Activated CD8-positive, alpha-beta memory T cell treated with anti-CD3 and anti-CD28 coated beads, Interleukin-2, amount 50 U/mL, for 24 hours (primary cell): Measurements from ENCODE around the gene NME9.

Experiments
- DNase-seq: peaks from one replicate; pipeline ENCODE4 v3.0.0-alpha.2; 2020; ENCODE audit errors: extremely low read depth

The NME9 gene

DNA sequence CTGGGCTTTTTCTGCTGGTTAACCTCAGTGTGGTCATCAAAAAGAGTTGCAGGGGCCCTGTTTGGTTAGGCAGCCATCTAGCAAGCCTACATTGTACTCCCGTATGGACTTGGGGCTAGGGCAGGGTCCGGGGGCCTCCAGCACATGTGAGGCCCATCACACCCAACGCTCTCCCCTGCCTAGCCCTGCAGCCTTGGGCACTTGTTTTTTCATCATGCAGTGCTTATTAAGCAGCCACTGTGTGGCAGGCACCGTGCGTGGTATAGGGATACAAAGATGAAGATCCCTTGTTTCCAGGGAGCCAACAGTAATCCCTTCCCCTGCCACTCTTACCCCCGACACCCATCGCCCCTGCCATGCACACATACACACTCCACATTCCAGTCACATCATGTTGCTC, 32.9 kb upstream of the NME9 start:
- DNase-seq, result no peak

DNA sequence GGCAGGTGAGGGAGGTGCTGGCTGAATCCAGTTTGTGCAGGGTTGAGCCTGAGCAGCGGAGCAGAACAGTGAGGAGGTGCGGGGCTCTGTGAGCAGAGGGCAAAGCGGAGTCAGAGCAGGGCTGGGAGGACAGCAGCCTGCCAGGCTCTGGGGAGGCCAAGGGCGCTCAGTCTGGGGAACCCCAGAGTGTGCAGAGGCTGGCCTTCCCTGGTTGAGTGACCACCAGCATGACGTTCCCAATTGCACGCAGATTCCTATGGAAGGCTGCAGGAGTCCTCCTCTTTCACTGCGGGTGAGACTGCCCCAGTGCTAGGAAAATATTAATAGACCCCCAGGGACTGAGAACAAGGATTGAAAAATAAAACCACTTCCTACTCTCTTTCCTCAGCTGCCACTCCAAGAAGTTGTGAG, 31.9 kb upstream of the NME9 start:
- no peak for DNase-seq

DNA sequence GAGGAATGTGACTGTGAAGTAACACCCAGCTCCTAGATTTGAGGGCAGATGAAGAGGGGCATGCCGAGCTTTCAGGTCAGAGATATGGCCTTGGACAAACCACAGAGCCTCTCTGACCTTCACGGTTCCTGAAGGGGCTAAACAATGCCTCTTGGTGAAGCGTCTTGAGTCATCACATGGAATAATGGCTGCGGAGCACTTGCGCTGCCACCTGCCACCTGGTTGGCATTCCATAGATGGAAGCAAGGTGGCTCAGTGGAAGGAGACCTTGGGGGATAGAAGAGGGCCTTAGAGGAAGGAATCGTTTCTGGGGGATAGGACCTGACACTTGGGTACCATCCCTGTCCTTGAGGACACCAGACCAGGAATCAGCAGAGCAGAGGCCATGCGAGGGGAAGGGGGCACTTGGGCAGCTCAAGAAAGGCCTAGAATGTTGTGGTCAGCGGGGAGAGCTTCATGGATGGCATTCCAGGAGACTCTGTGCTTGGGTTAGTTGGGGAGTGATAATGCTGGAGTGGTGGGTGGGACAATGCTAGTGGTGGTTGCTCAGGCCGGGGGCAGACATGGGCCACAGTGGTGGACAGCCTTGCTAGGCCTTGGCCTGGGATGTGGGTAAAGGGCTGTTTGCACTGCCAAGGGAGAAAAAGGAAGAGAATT, 31.3 kb upstream of the NME9 start:
- no peak for DNase-seq

DNA sequence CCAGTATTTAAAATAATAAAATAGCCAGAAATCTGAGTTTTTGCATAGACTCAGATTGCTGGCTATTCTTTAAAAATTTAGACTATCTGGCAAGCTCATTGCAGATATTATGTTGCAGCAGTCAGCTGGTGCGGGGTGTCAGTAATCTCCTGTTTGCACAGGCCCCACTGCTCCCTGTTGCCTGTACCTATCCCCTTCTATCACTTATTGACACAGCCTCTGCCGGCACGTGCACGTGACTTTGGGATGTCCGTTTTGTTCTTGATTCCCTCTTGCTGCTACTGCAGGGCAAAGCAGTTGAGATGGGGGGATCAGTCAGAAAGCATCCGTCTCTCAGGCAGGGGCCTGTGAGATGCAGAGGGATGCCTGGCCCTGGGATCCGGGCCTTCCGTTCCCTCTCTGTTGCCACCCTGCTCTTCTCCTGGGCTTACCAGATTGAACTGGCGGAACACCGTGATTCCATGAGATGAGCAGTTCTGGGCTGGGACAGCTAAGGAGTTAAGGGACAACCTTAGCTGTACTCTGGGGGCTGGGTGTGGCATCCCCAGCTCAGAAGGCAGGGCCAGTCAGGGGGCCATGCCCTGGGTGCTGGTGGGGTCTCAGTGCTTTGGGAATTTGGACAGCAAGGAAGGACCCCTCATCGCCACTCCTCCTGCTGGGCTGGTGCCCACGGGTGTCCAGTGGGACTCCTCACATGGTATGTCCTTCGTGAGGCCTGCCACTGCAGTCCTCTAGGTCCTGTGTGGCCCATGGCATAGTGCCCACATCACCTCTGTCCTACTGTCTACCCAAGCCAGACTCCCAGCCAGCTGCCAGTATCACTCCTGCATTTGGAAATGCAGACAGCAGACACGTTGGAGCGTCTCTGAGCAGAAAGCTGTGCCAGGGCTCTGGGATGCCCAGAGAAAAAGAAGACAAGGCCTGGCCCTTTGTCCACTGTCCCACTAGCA, 30.5 kb upstream of the NME9 start:
- DNase-seq, result no peak

DNA sequence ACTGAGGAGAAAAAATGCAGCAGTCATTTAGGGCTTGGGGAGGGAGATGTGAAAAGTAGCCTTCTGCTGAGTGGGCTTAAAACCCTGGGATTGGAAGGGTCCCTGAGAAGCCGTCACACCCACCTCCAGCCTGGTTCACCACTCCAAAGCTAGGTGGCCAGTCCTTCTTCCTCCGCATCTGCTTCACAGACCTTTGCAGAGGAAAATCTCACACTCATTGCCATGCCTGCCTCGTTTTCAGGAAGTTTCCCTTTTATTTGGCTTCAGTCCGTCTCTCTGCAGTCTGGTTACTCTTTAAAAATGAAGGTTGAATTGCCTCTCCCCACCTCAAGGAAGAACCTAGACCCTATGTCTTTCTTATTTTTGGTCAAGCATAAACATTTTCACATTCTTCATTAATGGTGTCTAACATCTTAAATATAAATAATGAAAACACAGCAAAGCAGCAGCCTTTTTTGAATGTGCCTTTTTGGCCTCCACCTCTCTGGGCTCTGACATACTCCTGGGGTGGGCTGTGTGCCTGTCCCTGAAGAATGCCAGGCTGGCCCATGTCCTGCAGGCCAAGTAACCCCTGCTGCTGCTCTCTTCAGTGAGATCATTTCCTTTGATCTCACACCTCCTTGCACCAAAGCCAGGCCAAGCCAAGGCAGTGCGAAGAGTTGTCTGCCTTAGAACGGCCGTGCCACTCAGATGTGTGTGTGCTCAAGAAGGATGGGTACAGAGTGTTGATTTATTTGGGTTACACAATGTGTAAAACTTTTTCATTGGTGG, 29.7 kb upstream of the NME9 start:
- DNase-seq, result no peak

DNA sequence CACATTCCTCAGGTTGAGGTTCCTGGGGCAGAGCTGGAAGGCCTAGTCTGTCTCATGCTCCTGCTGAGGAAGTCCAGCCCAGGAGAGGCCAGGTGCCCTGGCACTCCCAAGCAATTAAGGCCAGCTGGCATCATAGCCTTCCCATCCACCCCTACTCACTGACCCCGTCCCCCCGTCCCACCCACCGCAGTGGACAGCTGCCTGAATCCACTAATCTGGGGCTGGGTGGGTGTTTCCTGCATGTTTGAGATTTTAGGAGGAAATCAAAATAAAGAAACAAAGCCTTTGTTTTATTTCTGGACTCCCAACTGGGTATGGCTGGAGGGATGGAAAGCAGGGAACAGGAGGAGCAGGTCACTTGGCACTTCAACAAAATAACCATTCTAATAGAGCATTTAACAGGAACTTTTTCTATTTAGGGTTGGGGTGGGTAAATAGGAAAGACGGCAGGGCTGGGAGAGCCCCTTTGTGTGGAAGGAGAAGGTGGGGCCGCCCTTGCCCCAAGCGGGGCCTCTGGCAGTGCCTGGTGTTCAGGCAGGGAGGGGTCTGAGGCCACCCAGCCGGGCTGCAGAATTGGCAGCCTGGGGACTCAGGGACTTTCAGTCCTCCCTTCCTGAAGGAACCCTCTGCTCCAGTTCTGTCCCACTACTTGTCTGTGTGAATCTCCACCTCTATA, 27.2 kb upstream of the NME9 start:
- DNase-seq, result no peak

DNA sequence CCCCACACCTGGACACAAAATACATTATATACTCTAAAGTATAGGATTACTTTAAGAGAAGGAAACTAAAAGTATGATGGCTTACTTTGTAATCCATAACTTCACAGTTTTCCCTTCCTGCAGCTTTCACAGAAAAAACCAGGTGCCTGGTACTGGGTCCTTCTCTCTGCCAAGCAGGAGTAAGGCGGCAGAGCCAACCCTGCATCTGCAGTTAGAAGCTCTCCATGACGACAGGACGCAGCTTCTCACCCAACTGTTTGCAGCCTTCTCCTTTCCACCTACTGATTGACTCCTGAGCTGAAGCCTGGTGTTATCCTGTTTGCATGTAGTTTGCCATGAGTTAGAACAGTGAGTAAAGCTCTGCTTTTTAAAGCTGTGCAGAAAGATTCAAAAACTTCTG, 25.4 kb upstream of the NME9 start:
- no peak for DNase-seq

DNA sequence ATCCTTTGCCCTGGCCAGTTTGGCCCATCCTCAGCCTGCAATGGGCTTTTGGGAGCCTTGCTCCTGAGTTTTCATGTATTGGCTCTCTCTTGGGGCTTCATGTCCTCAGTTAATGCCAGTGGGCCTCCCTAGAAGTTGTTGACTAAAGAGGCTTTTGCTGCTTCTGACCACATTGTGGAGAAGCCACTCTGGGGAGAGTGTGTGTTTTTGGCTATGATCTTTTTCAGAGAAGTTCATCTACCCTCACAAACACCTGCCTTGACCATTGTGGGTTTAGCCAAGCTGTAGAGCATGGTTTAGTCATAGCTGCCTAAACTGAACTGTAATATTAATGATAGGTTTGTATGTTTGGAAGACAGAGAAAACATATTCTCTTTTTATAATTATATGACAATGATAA, 24.7 kb upstream of the NME9 start:
- DNase-seq, result no peak

DNA sequence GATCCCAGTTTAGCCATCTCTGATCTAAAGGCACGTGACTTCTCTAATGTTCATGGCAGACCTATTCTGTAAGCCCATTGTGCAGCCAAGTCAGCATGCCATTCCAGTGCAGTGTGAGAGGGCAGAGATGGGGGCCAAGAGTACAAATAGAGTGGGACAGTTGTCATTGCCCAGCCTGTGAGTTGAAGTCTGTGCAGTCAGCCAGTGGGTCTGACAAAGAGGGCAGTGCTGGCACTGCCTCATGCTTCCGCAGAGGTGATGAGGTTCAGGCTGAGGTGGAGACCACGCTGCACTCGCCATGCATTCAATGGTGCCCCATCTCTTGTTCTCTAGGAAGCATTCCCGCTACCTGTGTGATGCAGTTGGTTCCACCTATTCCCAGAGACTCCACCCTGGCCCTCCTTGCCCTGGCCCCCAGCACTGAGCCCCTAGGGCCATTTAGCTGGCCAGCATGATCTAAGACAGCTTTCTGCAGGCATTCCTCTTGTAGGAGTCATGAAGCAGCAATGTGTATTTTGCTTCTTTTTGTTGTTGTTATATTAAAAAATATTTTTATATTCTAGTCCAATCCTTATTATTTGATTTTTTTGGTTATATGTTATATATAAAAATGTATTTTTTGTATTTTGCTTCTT, 22.4 kb upstream of the NME9 start:
- DNase-seq, result no peak

DNA sequence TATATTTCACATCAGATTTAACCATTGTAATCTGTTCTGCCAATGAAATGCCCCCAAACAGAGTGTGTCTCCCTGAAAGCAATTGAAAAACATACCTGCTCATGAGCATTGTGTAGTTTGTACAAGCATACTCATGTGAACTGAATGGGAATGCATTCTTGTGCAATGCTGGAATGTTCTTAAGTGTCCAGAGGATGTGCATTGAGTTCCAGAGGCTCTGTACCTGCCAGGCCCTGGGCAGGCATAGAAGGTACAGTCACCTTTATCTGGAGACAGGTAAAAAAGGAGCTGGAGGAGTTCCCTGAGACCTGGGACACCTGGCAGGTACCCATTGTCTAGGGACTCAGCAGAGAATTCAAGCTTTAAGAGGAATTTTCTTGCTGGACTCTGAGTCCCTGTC, 21.5 kb upstream of the NME9 start:
- no peak for DNase-seq

DNA sequence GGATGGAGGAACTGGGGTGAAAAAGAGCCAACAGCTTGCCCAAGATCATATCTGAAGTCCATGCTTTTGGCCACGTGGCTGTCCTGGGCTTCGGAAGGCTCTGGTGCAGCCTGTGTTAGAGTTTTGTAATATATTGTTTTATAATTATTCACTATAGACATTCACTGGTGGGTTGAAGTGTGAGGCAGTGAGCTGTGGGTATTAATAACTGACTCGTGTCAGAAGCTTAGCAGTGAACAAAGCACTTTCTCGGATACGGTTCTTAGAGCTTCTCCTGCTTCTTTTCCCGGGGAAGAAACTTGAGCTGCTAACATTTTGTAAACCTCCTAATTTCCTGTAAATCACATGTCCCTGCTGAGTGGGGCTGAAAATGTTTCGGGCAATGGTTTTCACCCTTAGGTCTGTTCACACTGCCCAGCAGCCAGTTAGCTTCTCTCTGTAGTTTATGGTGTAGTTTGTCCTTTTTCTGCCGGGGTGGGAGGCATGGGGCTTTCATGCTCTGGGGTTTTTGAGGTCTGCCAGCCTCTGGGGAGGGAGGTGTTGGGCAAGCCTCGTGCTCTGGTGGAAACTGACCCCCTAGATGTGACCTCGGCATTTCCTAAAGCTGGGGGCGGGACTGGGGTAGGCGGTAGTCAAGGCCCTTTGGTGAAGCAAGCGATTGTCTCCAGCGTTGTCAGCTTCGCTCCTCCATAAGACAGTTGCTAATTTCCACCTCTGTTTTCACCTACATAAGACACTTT, 20.4 kb upstream of the NME9 start:
- no peak for DNase-seq

DNA sequence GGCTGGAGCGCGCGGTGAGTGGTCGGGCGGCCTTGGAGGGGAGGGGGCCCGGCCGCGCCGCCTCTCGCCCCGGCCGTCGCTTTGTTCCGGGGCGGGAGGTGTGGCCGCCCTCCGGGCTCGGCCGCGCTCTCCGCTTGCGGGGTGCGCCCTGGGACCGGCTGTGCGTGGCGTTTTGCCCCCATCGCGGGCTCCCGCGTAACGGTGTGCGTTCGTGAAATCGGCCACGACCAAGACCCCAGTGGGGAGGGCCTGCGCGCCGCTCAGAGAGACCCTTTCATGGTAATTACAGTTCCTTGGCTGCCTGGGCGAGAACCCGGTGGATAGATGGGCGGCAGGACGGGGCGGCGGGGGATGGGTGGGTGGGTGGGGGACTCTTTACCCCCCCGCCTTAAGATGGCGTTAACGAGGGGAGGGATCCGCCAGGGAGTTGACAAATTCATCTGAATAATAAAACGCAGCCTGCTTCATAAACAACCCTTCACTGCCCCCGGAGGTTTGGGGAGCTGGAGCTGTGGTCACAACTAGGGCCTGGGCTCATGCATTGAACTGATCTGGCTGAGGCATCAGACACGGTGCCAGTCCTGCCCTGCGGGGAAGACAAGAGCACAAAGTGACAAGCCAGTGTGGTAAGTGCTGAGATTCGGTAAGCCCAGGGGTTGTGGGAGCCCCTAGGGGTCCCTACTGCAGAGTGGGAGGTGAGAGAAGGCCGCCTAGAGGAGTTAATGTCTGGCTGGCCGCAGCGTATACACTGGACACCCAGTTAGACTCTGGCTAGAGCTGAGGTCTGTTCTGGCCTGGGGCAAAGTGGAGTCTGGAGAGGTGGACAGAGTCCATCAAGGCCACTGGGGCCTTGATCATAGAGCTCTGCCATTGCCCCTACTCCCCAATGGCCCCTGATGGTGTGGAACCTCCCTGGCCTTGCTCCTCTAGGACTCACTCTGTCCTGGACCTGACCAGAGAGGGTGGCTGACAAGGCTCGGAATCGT, 19.4 kb upstream of the NME9 start:
- no peak for DNase-seq

DNA sequence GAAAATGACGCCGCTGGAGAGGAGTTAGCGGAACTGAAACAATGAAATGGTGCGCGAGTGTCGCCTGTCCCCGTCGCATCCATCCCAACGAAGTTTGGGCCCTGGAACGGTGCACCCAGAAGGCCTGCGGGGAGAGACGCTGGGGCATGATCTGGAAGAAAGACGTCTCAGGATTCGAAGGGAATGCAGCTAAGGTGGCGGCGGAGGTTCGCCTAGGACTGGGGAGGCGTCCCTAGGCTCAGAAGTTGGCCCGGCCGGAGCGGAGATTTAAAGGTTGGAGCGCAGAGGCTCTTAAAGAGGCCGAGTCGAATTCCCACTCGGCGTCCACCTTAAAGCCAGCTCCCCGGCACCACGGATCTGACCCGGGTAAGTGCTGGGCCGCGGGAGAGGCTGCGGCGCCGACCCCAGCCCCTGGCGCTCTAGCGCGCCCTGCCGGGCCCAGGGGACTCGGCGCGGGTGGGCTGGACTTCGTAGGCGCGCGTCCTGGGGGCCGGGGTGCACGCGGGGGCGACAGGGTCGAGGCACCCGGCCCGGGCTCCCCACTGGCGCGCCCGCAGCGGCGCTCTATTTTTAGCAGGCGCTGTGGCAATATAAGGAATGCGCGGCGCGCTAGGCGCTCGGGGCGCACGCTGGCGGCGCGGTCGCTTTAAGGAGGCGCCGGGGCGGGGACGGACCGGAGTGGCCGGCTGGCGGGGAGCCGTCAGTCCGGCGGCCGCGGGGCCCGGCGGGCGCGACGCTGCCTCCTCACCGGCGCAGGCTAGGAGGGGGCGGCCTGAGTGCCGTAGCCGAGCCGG, 18.5 kb upstream of the NME9 start, which contains the start of gene MRAS:
TSS of gene MRAS (plus strand) at position 620 of the 794 bp plus-strand sequence. CDS start 24,305 bp downstream, outside the sequence.
- no peak for DNase-seq

DNA sequence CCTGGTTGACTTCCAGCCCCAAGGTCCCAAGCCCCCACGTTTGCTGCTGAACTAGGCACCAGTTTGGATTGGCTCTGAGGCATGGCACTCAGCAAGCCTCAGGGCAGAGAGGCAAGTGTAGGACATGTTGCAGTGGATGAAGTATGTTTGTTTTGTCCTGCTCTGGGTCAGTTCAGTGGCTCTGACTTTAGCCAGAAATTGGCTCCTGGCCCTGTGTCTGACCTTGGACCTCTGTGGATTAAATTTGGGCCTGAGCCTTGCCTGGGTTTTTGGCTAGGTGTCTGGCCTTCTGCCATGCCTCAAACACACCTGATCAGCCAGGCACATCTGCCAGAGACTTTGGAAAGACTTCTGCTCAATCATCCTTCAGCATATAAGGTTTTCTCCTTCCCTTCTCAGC, 15.1 kb upstream of the NME9 start:
- no peak for DNase-seq

DNA sequence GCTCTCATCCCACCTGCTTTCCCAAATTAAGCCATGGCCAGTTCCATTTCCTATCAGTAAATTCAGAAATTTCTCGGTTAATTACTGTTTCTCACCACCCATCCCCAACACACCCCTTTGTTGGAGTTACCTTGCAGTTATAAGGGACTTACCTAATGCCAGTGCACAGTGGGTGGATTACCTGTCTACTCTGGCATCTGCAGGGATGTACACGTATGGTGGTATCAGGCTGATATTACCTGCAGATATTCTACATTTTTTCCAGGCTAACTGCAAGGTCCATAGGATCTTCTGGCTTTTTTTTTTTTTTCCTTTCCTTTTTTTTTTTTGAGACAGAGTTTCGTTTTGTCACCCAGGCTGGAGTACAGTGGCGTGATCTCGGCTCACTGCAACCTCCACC, 10.9 kb upstream of the NME9 start:
- no peak for DNase-seq

DNA sequence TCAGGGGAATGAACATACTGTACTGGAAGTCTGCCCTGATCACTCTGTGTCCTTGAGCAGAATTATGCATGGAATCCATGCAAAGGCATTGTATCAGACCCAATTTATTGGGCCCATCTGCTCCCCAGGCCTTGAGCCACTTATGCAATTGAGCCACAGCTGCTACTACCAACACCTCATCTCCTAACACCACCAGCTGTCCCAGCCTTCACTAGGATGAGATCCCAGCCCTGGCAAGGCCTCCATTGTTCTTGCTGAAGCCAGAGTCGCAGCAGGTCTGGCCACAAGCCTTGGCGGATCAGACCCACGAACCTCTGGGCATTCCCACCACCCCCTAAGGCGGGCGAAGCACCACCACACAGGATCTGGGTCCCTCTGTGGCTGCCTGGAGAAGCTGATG, 9.2 kb upstream of the NME9 start:
- DNase-seq, result no peak

DNA sequence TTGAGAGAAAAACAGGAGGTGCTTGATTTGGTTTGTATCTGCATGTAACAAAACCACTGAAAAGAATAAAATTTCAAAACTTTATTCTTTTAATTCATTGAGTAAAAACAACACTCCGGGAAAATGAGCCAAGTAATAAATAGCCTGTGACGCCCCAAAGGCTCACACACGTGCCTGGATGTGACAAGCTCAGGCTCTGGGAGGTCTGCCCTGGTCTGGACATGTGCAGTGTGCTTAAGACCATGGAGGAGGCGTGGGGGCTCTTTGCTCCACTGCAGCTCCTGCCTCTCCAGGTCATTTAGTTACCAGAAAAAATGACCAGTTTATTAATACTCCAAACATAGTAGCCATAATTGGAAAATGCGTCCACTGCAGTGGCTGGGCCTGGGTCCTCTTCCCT, 8.6 kb upstream of the NME9 start:
- no peak for DNase-seq

DNA sequence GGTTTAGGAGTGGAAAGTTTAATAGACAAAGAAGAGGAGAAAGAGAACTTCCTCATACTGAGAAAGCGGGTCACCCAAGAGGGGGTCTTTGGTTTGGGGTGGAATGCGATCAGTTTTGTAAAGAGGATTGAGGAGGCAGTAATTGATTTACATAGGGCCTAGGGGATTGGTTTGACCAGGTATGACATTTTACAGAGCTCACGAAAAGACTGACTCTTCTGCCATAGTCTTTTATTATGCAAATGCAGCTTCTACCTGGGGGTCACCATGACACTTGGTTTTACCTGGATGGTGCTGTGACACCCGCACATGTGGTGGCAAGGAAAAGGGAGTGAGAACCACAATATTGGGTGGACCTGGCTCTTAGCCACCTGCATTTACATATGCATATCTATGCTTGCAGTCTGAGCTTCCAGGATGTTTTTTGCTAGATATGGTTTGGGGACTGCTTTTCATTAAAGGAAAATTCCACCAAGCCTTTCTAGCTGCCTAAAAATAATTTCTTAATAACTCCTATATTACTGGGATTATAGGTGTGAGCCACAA, 6.9 kb upstream of the NME9 start:
- no peak for DNase-seq
